ENCODE data around the gene DHX40. TPM values are rescaled to one million over a fixed set of nuclear protein-coding genes. Genes with fewer than 3 reads are reported as not detected.
"Not testable (repeated sequence)": the region's sequence is repeated elsewhere in the genome, so short reads cannot be mapped to it uniquely, and the experiment has no call there.

DHX40 gene
- total RNA-seq, 1 donor from 2014 or later = 42.9 TPM

DNA sequence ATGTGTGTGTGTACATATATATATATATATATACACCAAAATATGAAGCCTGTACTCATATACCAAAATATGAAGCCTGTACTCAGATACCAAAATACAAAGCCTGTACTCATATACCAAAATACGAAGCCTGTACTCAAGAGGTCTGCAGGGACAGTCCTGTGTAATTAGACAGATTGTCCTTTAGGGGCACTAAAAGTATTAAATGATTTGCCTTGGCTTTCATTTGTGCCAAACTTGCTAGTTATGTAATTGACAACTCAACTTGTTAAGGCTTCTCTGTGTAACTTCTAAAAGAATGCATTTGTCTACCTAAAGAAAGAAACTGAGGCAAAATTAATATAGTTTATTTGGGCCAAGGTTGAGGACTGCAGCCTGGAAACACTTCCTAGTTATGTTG is 30.8 kb upstream of the DHX40 start:
- Histone ChIP-seq H3K4me3 (ENCODE audit: low read depth, low read length) (no peak overlapping the region), H3K36me3 (ENCODE audit: control insufficient read depth, insufficient read depth, low read length) (no peaks in the 10 kb centered on the region), H3K27me3 (ENCODE audit: control insufficient read depth, insufficient read depth, low read length) (no peaks in the 10 kb centered on the region)
- TF ChIP-seq, protein P1, sequence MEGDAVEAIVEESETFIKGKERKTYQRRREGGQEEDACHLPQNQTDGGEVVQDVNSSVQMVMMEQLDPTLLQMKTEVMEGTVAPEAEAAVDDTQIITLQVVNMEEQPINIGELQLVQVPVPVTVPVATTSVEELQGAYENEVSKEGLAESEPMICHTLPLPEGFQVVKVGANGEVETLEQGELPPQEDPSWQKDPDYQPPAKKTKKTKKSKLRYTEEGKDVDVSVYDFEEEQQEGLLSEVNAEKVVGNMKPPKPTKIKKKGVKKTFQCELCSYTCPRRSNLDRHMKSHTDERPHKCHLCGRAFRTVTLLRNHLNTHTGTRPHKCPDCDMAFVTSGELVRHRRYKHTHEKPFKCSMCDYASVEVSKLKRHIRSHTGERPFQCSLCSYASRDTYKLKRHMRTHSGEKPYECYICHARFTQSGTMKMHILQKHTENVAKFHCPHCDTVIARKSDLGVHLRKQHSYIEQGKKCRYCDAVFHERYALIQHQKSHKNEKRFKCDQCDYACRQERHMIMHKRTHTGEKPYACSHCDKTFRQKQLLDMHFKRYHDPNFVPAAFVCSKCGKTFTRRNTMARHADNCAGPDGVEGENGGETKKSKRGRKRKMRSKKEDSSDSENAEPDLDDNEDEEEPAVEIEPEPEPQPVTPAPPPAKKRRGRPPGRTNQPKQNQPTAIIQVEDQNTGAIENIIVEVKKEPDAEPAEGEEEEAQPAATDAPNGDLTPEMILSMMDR (IDR thresholded peaks at IDR 0.05; ENCODE audit: insufficient read depth, low read length, poor library complexity, severe bottlenecking) = no peak
- DNase-seq (ENCODE audit: low read depth) = no peak

DNA sequence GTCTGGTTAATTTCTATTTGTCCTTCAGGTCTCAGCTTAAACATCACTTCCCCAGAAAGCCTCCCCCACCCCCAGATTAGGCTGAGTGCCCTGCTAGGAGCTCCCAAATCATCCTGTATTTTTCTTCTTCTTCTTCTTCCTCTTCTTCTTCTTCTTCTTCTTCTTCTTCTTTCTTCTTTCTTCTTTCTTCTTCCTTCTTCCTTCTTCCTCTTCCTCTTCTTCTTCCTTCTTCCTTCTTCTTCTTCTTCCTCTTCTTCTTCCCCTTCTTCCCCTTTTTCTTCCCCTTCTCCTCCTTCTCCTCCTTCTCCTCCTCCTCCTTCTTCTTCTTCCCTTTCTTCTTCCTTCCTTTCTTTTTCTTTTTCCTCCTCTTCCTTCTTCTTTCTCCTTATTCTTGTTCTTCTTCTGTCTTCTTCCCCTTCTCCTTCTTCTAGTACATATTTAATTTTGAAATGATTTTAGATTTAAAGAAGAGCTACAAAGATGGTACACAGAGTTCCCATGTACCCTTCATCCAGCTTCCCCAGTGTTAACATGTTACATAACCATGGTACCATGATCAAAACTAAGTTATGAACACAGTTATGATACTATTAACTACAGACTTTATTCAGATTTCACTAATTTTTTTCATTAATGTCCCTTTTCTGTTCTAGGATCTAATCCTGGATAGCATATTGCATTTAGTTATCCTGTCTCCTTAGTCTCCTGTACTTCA is 27.1 kb upstream of the DHX40 start:
- TF ChIP-seq, protein P1 (IDR thresholded peaks at IDR 0.05; ENCODE audit: insufficient read depth, low read length, poor library complexity, severe bottlenecking) = no peak
- Histone ChIP-seq H3K36me3 (ENCODE audit: control insufficient read depth, insufficient read depth, low read length) (no peaks in the 10 kb centered on the region), H3K27me3 (ENCODE audit: control insufficient read depth, insufficient read depth, low read length) (no peaks in the 10 kb centered on the region), H3K4me3 (ENCODE audit: low read depth, low read length) (no peak overlapping the region)
- DNase-seq (ENCODE audit: low read depth) = no peak

GRCh38 chr17:59542960-59543635 is 22.3 kb upstream of the DHX40 start:
- no peaks in the 10 kb centered on the region for H3K27me3 ChIP-seq (ENCODE audit: control insufficient read depth, insufficient read depth, low read length)
- no peak overlapping the region for H3K4me3 ChIP-seq (ENCODE audit: low read depth, low read length)
- TF ChIP-seq, protein P1 (IDR thresholded peaks at IDR 0.05; ENCODE audit: insufficient read depth, low read length, poor library complexity, severe bottlenecking) = no peak
- no peaks in the 10 kb centered on the region for H3K36me3 ChIP-seq (ENCODE audit: control insufficient read depth, insufficient read depth, low read length)
- DNase-seq (ENCODE audit: low read depth) = no peak

DNA sequence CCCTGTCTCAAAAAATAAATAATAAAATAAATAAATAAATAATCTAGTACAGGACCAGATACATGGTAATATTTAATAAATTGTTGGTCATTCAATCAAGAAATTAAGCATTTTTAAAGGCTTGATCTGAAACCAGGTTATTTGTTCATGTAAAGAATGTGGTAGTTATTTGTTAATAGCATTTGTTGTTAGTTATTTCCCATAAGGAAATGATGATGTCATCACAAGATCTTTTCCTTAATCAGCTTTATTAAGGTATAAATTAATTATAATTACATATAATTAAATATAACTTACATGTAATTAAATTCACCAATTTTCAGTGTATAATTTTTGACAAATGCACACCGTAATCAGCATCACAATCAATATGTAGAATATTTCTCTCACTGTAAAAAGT is 19.5 kb upstream of the DHX40 start:
- H3K36me3 ChIP-seq (ENCODE audit: control insufficient read depth, insufficient read depth, low read length) = no peaks in the 10 kb centered on the region
- DNase-seq (ENCODE audit: low read depth) = no peak
- TF ChIP-seq, protein P1 (IDR thresholded peaks at IDR 0.05; ENCODE audit: insufficient read depth, low read length, poor library complexity, severe bottlenecking) = no peak
- no peak overlapping the region for H3K4me3 ChIP-seq (ENCODE audit: low read depth, low read length)
- no peaks in the 10 kb centered on the region for H3K27me3 ChIP-seq (ENCODE audit: control insufficient read depth, insufficient read depth, low read length)

DNA sequence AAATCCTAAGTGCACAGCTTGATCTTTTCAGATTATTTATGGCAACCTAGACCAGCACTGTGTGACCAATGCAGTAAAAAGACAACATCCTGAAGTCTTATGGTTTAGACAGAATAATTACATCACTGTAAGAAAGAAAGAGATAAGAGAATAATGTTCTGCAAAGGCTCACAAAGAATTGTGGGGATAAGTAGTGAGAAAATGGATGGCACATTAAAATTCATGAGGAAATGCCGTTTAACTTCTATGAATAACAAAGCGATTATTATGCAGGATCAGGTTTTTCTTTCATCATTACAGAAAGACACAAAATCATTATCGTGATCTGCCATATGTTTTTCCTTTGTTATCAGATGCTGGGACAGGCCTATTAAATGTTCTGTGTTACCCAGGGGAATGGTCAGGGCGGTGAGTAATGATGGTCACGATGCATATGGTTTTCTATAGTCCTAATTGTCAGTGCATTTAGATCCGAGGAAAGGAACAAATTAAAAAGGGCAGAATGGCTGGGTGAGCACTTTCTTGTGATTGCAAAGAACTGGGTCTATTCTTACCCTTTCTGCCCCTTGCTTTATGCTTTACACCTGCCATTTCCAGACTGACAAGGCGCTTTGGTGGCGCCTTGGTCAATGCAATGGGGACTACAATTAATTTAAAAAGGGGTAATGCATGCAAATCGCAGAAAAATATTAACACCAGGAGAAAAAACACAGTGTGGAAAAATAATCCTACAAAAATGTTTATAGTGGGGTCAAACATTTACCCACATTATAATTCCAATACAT is 18.1 kb upstream of the DHX40 start:
- H3K36me3 ChIP-seq (ENCODE audit: control insufficient read depth, insufficient read depth, low read length) = no peaks in the 10 kb centered on the region
- TF ChIP-seq, protein P1 (IDR thresholded peaks at IDR 0.05; ENCODE audit: insufficient read depth, low read length, poor library complexity, severe bottlenecking) = no peak
- no peaks in the 10 kb centered on the region for H3K27me3 ChIP-seq (ENCODE audit: control insufficient read depth, insufficient read depth, low read length)
- DNase-seq (ENCODE audit: low read depth) = no peak
- no peak overlapping the region for H3K4me3 ChIP-seq (ENCODE audit: low read depth, low read length)

GRCh38 chr17:59548985-59549384 is 16.4 kb upstream of the DHX40 start:
- DNase-seq (ENCODE audit: low read depth); H3K4me3 ChIP-seq (ENCODE audit: low read depth, low read length); H3K27me3 ChIP-seq (ENCODE audit: control insufficient read depth, insufficient read depth, low read length); H3K36me3 ChIP-seq (ENCODE audit: control insufficient read depth, insufficient read depth, low read length): not testable (repeated sequence)

Measured in kidney epithelial cell (primary cell).